PFSK-1 (cell line): ENCODE results near the gene HDDC2.

Source experiments
- POLR2AphosphoS5 ChIP-seq: IDR thresholded peaks from 2 replicates; pipeline ENCODE4 v1.6.1; 2012; ENCODE audit warnings: low read depth, mild to moderate bottlenecking, control low read depth, low read length, moderate library complexity
- SIN3A ChIP-seq: IDR thresholded peaks from 2 replicates; pipeline ENCODE4 v1.6.1; 2012; ENCODE audit warnings: mild to moderate bottlenecking, low read length, moderate library complexity, borderline replicate concordance; ENCODE audit not compliant: insufficient read depth
- TF ChIP-seq, protein P1 (sequence below), 2 experiments: IDR thresholded peaks; 2 replicates each; pipeline versions ENCODE4 v1.6.1 to v1.8.0; 2011 to 2012; ENCODE audit warnings: low read depth in 2 of 2, low read length in 2 of 2, control low read depth in 1 of 2, inconsistent platforms in 1 of 2, mild to moderate bottlenecking in 1 of 2, moderate library complexity in 1 of 2; ENCODE audit not compliant: insufficient read depth in 1 of 2

DNA sequence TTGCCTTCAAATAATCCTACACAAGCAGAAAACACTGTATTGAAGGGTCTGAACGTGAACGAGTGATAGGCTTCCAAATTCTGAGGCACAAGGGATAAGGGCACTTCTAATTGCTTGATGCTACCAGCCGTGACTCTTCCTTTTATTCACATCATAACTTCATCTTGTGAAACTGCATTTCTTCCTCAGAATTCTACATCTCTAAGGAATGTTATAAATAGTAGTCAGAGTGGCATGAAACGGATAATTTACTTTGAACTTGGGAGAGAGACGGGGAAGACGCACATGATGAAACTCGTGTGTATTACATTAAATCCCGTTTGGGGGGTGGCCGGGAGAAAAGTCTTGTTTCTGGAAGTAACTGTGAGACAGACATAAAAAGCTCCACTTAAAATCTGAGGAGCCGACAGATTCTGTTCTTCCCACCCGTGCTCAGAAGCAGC lies 754 bp downstream of the HDDC2 start:
- TF ChIP-seq, protein P1, sequence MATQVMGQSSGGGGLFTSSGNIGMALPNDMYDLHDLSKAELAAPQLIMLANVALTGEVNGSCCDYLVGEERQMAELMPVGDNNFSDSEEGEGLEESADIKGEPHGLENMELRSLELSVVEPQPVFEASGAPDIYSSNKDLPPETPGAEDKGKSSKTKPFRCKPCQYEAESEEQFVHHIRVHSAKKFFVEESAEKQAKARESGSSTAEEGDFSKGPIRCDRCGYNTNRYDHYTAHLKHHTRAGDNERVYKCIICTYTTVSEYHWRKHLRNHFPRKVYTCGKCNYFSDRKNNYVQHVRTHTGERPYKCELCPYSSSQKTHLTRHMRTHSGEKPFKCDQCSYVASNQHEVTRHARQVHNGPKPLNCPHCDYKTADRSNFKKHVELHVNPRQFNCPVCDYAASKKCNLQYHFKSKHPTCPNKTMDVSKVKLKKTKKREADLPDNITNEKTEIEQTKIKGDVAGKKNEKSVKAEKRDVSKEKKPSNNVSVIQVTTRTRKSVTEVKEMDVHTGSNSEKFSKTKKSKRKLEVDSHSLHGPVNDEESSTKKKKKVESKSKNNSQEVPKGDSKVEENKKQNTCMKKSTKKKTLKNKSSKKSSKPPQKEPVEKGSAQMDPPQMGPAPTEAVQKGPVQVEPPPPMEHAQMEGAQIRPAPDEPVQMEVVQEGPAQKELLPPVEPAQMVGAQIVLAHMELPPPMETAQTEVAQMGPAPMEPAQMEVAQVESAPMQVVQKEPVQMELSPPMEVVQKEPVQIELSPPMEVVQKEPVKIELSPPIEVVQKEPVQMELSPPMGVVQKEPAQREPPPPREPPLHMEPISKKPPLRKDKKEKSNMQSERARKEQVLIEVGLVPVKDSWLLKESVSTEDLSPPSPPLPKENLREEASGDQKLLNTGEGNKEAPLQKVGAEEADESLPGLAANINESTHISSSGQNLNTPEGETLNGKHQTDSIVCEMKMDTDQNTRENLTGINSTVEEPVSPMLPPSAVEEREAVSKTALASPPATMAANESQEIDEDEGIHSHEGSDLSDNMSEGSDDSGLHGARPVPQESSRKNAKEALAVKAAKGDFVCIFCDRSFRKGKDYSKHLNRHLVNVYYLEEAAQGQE (IDR thresholded peaks at IDR 0.05; ENCODE audit: insufficient read depth in 1 of 2, low read depth in 2 of 2, low read length in 2 of 2), result no peak
- no peak for TF ChIP-seq POLR2AphosphoS5
- no peak for TF ChIP-seq SIN3A
